ENCODE results near the gene KLF9. TPM values are rescaled to one million over a fixed set of nuclear protein-coding genes. Genes with fewer than 3 reads are reported as not detected.

KLF9 gene
- total RNA-seq, 1 experiment from 2014 or later: 1.0 TPM

GRCh38 chr9:70448919-70449318 lies 34.5 kb upstream of the KLF9 start:
- H3K4me1 Mint-ChIP-seq: no peaks in the 10 kb centered on the region
- H3K27ac Mint-ChIP-seq: no peak overlapping the region
- no peaks in the 10 kb centered on the region; the same call in 1 of the 2 replicates for H3K27me3 Mint-ChIP-seq (ENCODE audit: low read depth)
- POLR2A ChIA-PET: no interaction called here
- H3K4me3 Mint-ChIP-seq: no peak overlapping the region
- H3K9me3 Mint-ChIP-seq: peaks cover 8% of the 10 kb centered on the region
- ATAC-seq: no peak
- CTCF ChIA-PET: interaction anchor here (1.5 kb wide), 1 partner anchor 61 kb away, joined by 5 read pairs; no protein-coding TSS in a partner anchor
- TF ChIP-seq IRF2 (CRISPR knock-in tag; IDR thresholded peaks at IDR 0.05; ENCODE audit: borderline replicate concordance, low read depth) (no peak), NR1H2 (CRISPR knock-in tag; IDR thresholded peaks at IDR 0.05) (no peak), MLX (CRISPR knock-in tag; IDR thresholded peaks at IDR 0.05) (no peak), FOXP4 (CRISPR knock-in tag; IDR thresholded peaks at IDR 0.05) (no peak), CREB1 (CRISPR knock-in tag; IDR thresholded peaks at IDR 0.05) (no peak), PREB (CRISPR knock-in tag; IDR thresholded peaks at IDR 0.05; ENCODE audit: borderline replicate concordance) (no peak), EMX1 (CRISPR knock-in tag; IDR thresholded peaks at IDR 0.05) (no peak), OVOL2 (CRISPR knock-in tag; IDR thresholded peaks at IDR 0.05; ENCODE audit: borderline replicate concordance) (no peak), ZNF532 (CRISPR knock-in tag; IDR thresholded peaks at IDR 0.05; ENCODE audit: borderline replicate concordance) (no peak), E2F5 (CRISPR knock-in tag; IDR thresholded peaks at IDR 0.05) (no peak), PRDM15 (CRISPR knock-in tag; IDR thresholded peaks at IDR 0.05) (no peak), USF2 (CRISPR knock-in tag; IDR thresholded peaks at IDR 0.05) (no peak), JAZF1 (CRISPR knock-in tag; IDR thresholded peaks at IDR 0.05) (no peak), AR (CRISPR knock-in tag; IDR thresholded peaks at IDR 0.05) (no peak)
- DNase-seq (ENCODE audit: low spot score): no peak
- no peaks in the 10 kb centered on the region for H3K36me3 Mint-ChIP-seq

All from WTC11 (cell line).